BE2C (cell line): ENCODE results near the gene HRH1.

Experiments
- DNase-seq: peaks from one replicate; pipeline ENCODE4 v3.0.0-alpha.2; 2020
- H3K27me3 ChIP-seq: fragments of 250-450 bp; sonication (Bioruptor Pico); 2 replicates; pipeline ENCODE4 v1.5.1; 2020; ENCODE audit warnings: mild to moderate bottlenecking
- H3K36me3 ChIP-seq: fragments of 250-450 bp; sonication (Bioruptor Pico); 2 replicates; pipeline ENCODE4 v1.5.1; 2020; ENCODE audit warnings: mild to moderate bottlenecking
- H3K4me1 ChIP-seq: fragments of 250-450 bp; sonication (Bioruptor Pico); 2 replicates; pipeline ENCODE4 v1.5.1; 2020
- H3K4me3 ChIP-seq: 2 replicates; pipeline ENCODE4 v1.5.1; 2011; ENCODE audit warnings: low read depth, low read length
- H3K9me3 ChIP-seq: fragments of 250-450 bp; sonication (Bioruptor Pico); 2 replicates; pipeline ENCODE4 v1.5.1; 2020
- CTCF ChIP-seq: IDR thresholded peaks from 2 replicates; pipeline ENCODE4 v1.5.1; 2012; ENCODE audit warnings: mild to moderate bottlenecking, low read depth, low read length

Gene HRH1

GRCh38 chr3:11273891-11274291 lies 119.6 kb downstream of the HRH1 start:
- Histone ChIP-seq H3K27me3 (no peaks in the 10 kb centered on the region), H3K4me3 (no peak overlapping the region), H3K36me3 (no peaks in the 10 kb centered on the region), H3K9me3 (no peaks in the 10 kb centered on the region), H3K4me1 (no peaks in the 10 kb centered on the region)
- TF ChIP-seq CTCF: no peak
- DNase-seq: no peak

- Histone ChIP-seq H3K4me3 (no peak overlapping the region), H3K36me3 (no peaks in the 10 kb centered on the region), H3K27me3 (no peaks in the 10 kb centered on the region), H3K4me1 (no peaks in the 10 kb centered on the region), H3K9me3 (no peaks in the 10 kb centered on the region)
- no peak for DNase-seq
- no peak for TF ChIP-seq CTCF
These were observed 120.4 kb downstream of the HRH1 start for GRCh38 chr3:11274566-11275142.

GRCh38 chr3:11275926-11276325 lies 121.6 kb downstream of the HRH1 start:
- no peaks in the 10 kb centered on the region for H3K9me3 ChIP-seq
- H3K27me3 ChIP-seq: no peaks in the 10 kb centered on the region
- TF ChIP-seq CTCF: no peak
- H3K4me1 ChIP-seq: no peaks in the 10 kb centered on the region
- no peaks in the 10 kb centered on the region for H3K36me3 ChIP-seq
- DNase-seq: no peak
- no peak overlapping the region for H3K4me3 ChIP-seq

DNA sequence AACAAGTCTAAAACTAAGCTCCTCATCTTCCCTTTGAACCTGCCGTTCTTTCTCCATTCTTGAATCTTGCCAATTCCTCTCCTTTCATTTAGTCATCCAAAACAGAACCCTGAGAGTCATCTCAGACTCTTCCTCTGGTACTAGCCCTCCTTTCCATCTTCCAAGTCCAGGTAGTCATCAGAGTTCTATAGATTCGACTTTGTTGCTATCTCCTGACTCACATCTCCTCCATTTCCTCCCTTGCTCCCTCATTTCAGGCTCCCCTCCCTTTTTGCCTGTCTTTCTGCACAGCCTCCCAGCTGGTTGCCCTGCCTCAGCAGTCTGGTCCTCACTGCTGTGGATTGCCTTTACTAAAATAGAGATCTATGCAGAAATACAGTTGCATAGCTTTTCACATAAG lies 122.6 kb downstream of the HRH1 start:
- no peak for TF ChIP-seq CTCF
- Histone ChIP-seq H3K27me3 (no peaks in the 10 kb centered on the region), H3K4me1 (no peaks in the 10 kb centered on the region), H3K9me3 (no peaks in the 10 kb centered on the region), H3K36me3 (no peaks in the 10 kb centered on the region), H3K4me3 (no peak overlapping the region)
- DNase-seq: no peak

DNA sequence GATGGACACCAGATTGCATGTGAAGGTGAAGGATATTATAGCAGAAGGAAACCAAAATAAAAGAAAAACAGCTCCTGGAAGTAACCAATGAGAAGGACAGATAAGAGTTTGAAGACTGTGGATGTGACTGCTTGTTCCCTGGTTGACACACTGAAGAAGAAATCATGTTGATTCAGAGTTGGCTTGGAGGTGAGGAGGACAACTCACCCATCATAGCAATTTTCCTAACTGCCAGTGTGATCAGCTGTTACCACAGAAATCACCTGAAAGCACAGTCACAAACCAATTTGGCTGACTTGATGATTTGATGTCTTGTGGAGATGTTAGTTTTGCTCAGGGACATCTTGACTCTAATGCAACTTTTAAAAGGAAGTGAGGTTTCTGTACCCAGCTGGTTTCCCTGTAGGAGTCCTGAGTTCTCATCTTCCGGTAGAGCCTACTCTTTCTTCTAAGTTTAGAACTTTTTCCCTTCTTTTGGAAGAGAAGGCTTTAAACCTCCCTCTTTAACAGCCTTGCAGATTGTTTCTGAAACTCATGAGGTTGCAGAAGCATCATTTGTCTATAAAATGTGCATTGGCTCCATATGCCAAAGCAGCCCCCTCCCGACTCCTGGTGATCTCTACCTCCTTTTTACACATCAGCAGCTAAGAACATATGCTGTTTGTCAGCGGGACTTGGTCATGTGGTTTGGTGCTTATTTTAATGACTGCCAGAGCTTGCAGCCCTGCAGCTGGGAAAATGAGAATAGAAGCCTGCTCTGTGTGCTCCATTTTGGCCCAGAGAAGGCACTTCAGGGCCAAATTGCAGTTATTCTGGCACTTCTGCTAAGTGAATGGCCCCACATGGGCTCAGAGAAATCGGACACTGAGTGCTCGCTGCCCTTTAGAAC lies 128.2 kb downstream of the HRH1 start:
- no peaks in the 10 kb centered on the region for H3K36me3 ChIP-seq
- no peaks in the 10 kb centered on the region for H3K9me3 ChIP-seq
- DNase-seq: no peak
- H3K4me3 ChIP-seq: no peak overlapping the region
- H3K27me3 ChIP-seq: no peaks in the 10 kb centered on the region
- H3K4me1 ChIP-seq: no peaks in the 10 kb centered on the region
- TF ChIP-seq CTCF: no peak

DNA sequence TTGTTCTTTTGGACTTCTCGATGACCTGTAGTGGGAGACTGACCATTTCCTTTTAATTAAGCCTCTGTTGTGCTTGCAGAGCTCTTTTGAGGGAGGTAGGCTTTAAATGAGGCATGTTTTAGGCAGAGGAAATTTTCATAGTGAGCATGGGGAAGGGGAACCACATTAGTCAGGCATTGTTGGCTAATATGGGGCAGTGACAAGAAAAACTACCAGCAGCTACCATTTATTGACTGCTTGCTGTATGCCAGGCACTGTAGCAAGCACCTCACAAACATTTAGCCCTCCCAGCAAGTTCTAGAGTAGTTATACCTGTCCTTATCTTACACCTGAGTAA lies 128.8 kb downstream of the HRH1 start:
- Histone ChIP-seq H3K27me3 (no peaks in the 10 kb centered on the region), H3K4me3 (no peak overlapping the region), H3K36me3 (no peaks in the 10 kb centered on the region), H3K4me1 (no peaks in the 10 kb centered on the region), H3K9me3 (no peaks in the 10 kb centered on the region)
- DNase-seq: no peak
- no peak for TF ChIP-seq CTCF
